Limb (tissue), 2 donors: ENCODE results near the gene TAOK3.
"Not testable (repeated sequence)": the region's sequence is repeated elsewhere in the genome, so short reads cannot be mapped to it uniquely, and the experiment has no call there.

Experiments
- DNase-seq, 2 donors: peaks; one replicate each; pipeline ENCODE4 v3.0.0-alpha.2; 2016; ENCODE audit errors: extremely low spot score in 2 of 2

The TAOK3 gene

GRCh38 chr12:118144499-118144898 is 228.2 kb downstream of the TAOK3 start:
- DNase-seq, result no peak

GRCh38 chr12:118140825-118141224 is 231.9 kb downstream of the TAOK3 start:
- DNase-seq, result no peak

GRCh38 chr12:118137148-118137678 is 235.5 kb downstream of the TAOK3 start:
- no peak for DNase-seq

- DNase-seq, result no peak
These were observed 236.1 kb downstream of the TAOK3 start for GRCh38 chr12:118136559-118137003.

- peak; percentile 93 to 95 for DNase-seq
These were observed 236.7 kb downstream of the TAOK3 start, which contains the start of gene PEBP1 for GRCh38 chr12:118135788-118136558. Gene PEBP1, plus strand, starts transcription at chr12:118136124. Its CDS starts 86 bp downstream, at chr12:118136210.

GRCh38 chr12:118129436-118129835 is 243.3 kb downstream of the TAOK3 start:
- DNase-seq, result not testable (repeated sequence)

GRCh38 chr12:118127867-118128266 is 244.8 kb downstream of the TAOK3 start:
- DNase-seq, result no peak

- DNase-seq, result peak in 1 of 2 donors; percentile 62
These were observed 246.5 kb downstream of the TAOK3 start for GRCh38 chr12:118126119-118126757.

- DNase-seq, result no peak
These were observed 247.0 kb downstream of the TAOK3 start for GRCh38 chr12:118125743-118126118.

GRCh38 chr12:118124333-118124874 is 248.3 kb downstream of the TAOK3 start:
- no peak for DNase-seq

GRCh38 chr12:118122264-118122663 is 250.4 kb downstream of the TAOK3 start:
- no peak for DNase-seq

- DNase-seq, result peak; percentile 55 to 75
These were observed 251.9 kb downstream of the TAOK3 start for GRCh38 chr12:118120579-118121363.

- no peak for DNase-seq
These were observed 253.2 kb downstream of the TAOK3 start for GRCh38 chr12:118119449-118119879.

GRCh38 chr12:118109088-118109487 is 263.6 kb downstream of the TAOK3 start:
- no peak for DNase-seq

- no peak for DNase-seq
These were observed 265.0 kb downstream of the TAOK3 start for GRCh38 chr12:118107694-118108093.

GRCh38 chr12:118107011-118107410 is 265.7 kb downstream of the TAOK3 start:
- DNase-seq, result no peak

GRCh38 chr12:118103601-118104382 is 268.9 kb downstream of the TAOK3 start, which contains the start of gene VSIG10:
Gene VSIG10, minus strand, starts transcription at chr12:118104011. Its CDS starts 340 bp downstream, at chr12:118103671.
- DNase-seq, result peak; percentile 15 to 67

- DNase-seq, result peak in 1 of 2 donors; percentile 11
These were observed 269.5 kb downstream of the TAOK3 start for GRCh38 chr12:118103201-118103600.

GRCh38 chr12:118102609-118103008 is 270.1 kb downstream of the TAOK3 start:
- no peak for DNase-seq

GRCh38 chr12:118102070-118102469 is 270.6 kb downstream of the TAOK3 start:
- no peak for DNase-seq
